T-helper 17 cell (primary cell): Measurements from ENCODE around the gene KLHL35. TPM values are rescaled to one million over a fixed set of nuclear protein-coding genes. Genes with fewer than 3 reads are reported as not detected.

Experiments used
- ATAC-seq: fragments of 150-1000 bp; cut with Tn5 transposase; 2 replicates; pipeline ENCODE4 v1.10.0; 2021; ENCODE audit warnings: mild to moderate bottlenecking, moderate library complexity
- DNase-seq, 3 donors: peaks; one replicate each; pipeline versions ENCODE4 v3.0.0 to v3.0.0-alpha.2; 2020 to 2021
- H3K9me3 ChIP-seq: one replicate; pipeline ENCODE4 v1.7.0; 2013; ENCODE audit warnings: low read length, mild to moderate bottlenecking; ENCODE audit not compliant: control insufficient read depth, poor library complexity, severe bottlenecking
- H3K27ac Mint-ChIP-seq: one replicate; pipeline ENCODE4 v1.8.0; 2022; ENCODE audit warnings: mild to moderate bottlenecking, moderate library complexity, mixed read lengths
- H3K27me3 Mint-ChIP-seq: one replicate; pipeline ENCODE4 v1.8.0; 2022; ENCODE audit warnings: mixed read lengths
- H3K36me3 Mint-ChIP-seq: one replicate; pipeline ENCODE4 v1.8.0; 2022; ENCODE audit warnings: low read depth, mixed read lengths
- H3K4me1 Mint-ChIP-seq: one replicate; pipeline ENCODE4 v1.8.0; 2022; ENCODE audit warnings: mild to moderate bottlenecking, mixed read lengths
- H3K4me3 Mint-ChIP-seq: one replicate; pipeline ENCODE4 v1.8.0; 2022; ENCODE audit warnings: mild to moderate bottlenecking, moderate library complexity, mixed read lengths
- total RNA-seq, 4 donors: library from RNA in 2 of 4; stranded (reverse) in 2 of 4; gene quantifications; one replicate each; pipeline ENCODE4 v1.2.3 and lab custom pipeline; 2022 to 2026

Gene KLHL35
- total RNA-seq, 2 donors from 2014 or later: 1.3 to 3.1 TPM

DNA sequence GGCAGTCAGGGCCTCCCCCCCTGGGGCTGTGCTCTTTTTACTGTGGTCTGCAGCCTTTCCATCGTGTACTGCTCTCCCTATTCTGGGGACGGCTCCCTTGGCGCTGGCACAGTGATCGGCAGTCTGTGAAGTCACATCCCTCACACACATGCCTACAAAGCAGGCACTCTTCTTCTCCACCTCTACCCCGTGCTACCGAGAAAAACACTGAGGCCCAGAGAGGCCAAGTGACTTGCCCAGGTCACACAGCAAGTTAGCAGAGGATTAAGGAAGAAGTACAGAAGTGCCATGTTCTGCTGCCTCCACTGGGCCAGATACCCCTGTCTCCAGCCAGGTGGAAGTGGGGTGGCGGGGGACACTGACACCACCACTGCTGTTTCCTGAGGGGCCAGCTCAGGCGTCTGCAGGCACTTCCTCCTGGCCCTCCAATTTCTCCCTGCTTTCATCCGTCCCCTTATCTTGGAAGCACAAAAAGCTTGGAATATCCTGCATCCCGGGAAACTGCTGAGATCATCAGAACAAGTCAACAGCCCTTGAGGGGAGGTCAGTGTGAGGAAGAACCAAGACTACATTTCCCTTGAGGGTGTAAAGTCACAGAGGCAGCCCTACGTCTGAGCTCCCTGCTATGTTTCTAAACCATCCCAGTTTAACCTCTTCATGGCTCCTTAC lies 30.2 kb upstream of the KLHL35 start:
- peaks cover 3% of the 10 kb centered on the region for H3K36me3 Mint-ChIP-seq
- DNase-seq: no peak
- H3K9me3 ChIP-seq: no peaks in the 10 kb centered on the region
- no peak for ATAC-seq
- H3K27ac Mint-ChIP-seq: peak overlapping the region; percentile 32
- H3K27me3 Mint-ChIP-seq: no peaks in the 10 kb centered on the region
- no peak overlapping the region for H3K4me3 Mint-ChIP-seq
- H3K4me1 Mint-ChIP-seq: peaks cover 6% of the 10 kb centered on the region

DNA sequence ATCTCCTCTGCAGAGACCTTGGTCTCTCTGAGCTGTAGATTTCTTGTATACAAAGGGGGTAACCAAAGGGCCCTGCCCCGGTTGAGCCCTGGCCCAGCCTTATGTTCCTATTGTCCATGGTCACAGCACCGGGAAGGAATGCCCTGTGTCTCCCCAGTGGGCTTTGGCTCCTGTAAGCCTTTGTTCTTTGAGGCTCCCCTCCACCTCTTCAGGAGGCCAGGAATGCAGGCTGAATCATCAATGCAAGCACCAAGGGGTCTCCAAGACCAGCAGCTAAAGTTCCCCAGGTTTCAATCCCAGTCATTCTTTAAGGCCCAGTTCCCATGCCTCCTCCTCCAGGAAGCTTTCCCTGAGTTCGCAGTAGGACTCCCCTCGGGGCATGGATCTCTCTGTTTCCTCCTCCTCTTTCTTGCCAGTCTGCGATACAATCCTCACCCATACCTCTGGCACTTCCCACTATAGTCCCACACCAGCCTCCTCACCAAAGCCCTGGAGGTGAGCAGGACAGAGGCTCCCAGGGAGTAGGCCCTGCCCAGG lies 29.2 kb upstream of the KLHL35 start:
- ATAC-seq: no peak
- no peak for DNase-seq
- H3K4me3 Mint-ChIP-seq: no peak overlapping the region
- no peak overlapping the region for H3K27ac Mint-ChIP-seq
- H3K4me1 Mint-ChIP-seq: peaks cover 3% of the 10 kb centered on the region
- H3K9me3 ChIP-seq: no peaks in the 10 kb centered on the region
- no peaks in the 10 kb centered on the region for H3K27me3 Mint-ChIP-seq
- peaks cover 3% of the 10 kb centered on the region for H3K36me3 Mint-ChIP-seq

DNA sequence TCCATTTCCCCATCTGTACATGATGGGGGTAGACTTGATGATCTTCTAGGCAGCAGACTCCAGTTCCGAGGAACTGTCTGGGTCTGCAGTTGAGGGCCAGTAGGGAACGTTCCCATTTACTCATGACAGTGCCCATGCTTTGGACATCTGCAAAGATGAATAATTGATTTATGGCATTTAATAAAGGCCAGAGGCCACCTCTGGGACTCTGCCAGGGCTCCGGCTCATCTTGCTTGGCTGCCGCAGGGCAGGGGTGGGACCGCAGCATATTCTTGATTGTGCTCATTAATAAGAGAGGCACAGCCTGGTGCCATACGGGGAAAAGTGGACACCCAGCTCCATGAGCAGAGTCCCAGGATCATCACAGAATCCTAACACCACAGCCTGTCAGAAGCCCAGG lies 28.1 kb upstream of the KLHL35 start:
- Mint-ChIP-seq H3K36me3 (peaks cover 3% of the 10 kb centered on the region), H3K4me1 (peaks cover 3% of the 10 kb centered on the region), H3K27ac (no peak overlapping the region), H3K27me3 (no peaks in the 10 kb centered on the region), H3K4me3 (no peak overlapping the region)
- H3K9me3 ChIP-seq: no peaks in the 10 kb centered on the region
- DNase-seq (no peak), ATAC-seq (no peak)

DNA sequence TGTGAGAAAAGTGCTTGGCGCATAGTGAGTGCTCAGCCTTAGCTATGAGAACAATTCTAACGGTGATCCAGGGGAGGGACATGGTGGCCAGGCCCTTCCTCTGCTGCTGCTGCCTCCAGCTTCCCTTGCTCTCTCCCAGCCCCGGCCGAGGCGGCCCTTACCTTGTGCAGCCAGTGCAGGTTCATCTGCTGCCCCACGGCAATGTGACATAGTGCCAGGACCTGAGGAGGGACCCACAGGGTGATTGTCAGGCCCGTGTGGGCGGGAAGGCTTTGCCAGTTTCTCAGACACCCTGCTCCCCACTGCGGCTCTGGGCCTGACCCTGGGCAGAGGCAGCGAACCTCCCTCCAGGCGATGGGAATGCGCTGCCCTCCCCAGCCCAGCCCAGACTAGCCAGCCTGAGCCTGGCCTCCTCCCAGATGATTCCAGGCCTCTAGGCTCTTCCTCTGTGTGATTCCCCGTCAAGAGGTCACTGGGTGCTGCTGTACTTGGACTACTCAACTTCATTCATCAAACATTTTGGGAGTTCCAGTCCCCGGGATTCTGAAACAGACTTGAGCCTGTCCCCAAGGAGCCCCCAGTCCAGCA lies 23.7 kb upstream of the KLHL35 start:
- H3K9me3 ChIP-seq: no peaks in the 10 kb centered on the region
- Mint-ChIP-seq H3K27me3 (no peaks in the 10 kb centered on the region), H3K36me3 (peaks cover 2% of the 10 kb centered on the region), H3K4me1 (peaks cover 5% of the 10 kb centered on the region), H3K27ac (no peak overlapping the region), H3K4me3 (no peak overlapping the region)
- DNase-seq: no peak
- ATAC-seq: no peak

DNA sequence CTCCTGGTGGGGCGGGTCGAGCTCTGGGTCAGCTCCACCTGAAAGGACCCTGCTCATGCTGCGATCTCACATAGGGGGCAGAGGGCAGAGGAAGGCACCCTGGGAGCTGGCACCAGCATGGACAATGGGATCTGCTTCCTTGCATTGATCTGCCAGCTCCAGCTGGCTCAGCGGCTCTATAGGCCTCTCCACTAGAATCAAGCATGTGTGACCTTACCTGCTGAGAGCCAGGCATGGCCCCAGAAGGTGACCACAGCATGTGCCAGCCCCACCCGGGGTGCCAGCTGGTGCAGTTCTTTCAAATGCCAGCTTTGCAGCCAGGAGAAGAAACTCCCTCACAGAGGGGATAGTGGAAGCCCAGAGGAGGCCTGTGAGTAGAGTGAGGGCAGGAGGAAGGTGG lies 22.0 kb upstream of the KLHL35 start:
- Mint-ChIP-seq H3K36me3 (peaks cover 2% of the 10 kb centered on the region), H3K4me3 (no peak overlapping the region), H3K27me3 (no peaks in the 10 kb centered on the region), H3K4me1 (peaks cover 5% of the 10 kb centered on the region), H3K27ac (no peak overlapping the region)
- DNase-seq (no peak), ATAC-seq (no peak)
- no peaks in the 10 kb centered on the region for H3K9me3 ChIP-seq

DNA sequence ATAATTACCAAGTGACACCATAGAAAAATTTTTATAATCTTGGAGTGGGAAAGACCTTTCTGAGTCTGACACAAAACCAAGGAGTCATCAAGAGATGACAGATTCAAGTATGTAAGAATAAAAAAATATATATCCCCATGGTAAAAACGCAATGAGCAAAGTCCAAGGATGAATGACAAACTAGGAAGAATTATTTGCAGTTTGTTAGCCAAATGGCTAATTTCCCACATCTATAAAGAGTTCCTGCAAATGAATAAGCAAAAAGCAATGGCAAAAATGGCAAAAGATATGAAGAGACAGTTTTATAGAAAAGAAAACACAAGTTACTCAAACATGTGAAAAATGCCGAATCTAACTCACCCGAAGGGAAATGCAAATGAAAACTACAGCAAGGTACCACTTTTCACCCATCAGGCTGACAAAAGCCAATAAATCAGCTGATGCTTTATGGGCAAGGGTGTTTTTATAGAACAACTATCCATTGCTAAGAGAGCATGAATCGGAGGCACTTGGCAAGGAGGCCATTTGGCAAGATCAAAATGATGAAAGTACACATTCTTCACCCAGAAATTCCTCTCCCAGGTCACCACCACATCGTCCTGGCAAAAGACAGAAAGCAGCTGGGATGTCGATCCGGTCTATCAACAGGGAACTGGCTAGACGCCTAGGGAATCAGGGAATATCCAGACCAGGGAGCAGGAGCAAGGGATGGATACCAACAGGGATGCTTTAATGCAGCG lies 21.1 kb upstream of the KLHL35 start:
- Mint-ChIP-seq H3K4me1 (peaks cover 5% of the 10 kb centered on the region), H3K27ac (peak overlapping the region; percentile 54), H3K27me3 (no peaks in the 10 kb centered on the region), H3K4me3 (peak overlapping the region; percentile 45), H3K36me3 (peaks cover 2% of the 10 kb centered on the region)
- H3K9me3 ChIP-seq: no peaks in the 10 kb centered on the region
- DNase-seq (no peak), ATAC-seq (no peak)

DNA sequence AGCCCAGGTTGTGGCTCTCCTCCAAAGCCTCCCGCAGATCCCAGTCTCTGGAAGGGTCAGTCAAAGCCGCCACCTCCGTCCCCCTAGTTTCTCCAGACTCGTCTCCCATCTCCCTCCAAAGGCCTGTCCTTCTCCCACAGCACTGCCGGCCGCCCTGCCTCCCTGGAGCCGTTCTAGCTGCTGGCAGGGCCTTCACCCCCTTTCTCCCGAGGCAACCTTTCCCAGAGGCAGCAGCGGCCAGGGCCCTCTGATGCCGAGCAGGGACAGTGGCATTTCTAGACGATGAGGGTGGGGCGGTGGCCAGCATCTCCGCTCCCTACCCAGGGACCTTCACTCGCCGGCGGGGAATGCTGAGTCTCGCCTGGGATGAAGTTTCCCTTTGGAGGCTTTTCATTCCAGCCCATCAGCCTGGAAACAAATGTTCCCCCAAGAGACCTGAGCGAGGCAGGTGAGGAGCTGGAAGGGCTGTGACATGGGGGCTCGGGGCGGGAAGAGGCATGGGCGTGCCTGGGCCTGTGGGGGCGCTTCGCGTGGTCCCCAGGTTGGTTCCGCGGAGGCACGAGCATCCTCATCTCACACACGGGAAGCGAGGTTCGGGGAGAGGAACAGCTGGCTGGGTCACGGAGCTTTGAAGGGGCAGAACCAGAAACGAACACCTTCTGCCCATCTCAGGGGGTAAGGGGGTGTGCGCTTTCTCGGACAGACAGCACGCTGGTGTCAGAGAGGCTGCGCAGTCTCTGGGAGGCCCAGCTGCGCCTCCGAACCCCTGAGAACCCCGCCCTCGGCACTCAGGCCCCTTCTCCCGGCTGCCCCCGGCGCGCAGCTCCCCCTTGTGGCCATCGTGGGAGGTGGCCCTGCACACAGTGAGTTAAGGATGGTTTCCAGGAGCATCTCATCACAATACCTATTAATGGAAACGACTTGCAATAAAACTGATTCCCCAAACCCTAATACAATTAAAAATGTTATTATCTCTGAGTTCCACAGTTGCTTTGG lies 18.1 kb upstream of the KLHL35 start:
- peaks cover 2% of the 10 kb centered on the region for H3K36me3 Mint-ChIP-seq
- H3K27ac Mint-ChIP-seq: no peak overlapping the region
- no peaks in the 10 kb centered on the region for H3K9me3 ChIP-seq
- no peaks in the 10 kb centered on the region for H3K27me3 Mint-ChIP-seq
- DNase-seq (no peak), ATAC-seq (peak; percentile 37)
- H3K4me1 Mint-ChIP-seq: peaks cover 8% of the 10 kb centered on the region
- H3K4me3 Mint-ChIP-seq: no peak overlapping the region

DNA sequence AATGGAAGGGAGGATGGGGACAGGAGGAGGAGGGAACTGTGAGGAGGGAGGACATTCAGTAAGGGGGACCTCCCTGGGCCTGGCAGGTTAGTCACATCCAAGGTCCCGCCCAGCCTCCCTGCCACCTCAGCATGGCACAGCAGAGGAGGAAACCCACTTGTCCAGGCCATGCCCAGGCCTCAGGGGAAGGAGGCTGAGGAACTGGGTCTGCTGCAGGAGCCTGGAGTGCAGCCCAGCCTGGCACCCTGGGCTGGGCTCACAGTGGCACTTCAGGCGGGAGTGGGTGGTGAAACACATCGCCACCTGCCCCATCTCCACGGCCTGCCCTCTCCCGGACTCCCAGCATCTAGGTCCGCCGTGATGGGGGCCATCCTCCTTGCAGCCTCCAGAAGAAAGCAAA lies 17.2 kb upstream of the KLHL35 start:
- Mint-ChIP-seq H3K4me1 (peaks cover 6% of the 10 kb centered on the region), H3K4me3 (no peak overlapping the region), H3K27ac (no peak overlapping the region), H3K27me3 (no peaks in the 10 kb centered on the region), H3K36me3 (peaks cover 2% of the 10 kb centered on the region)
- no peak for DNase-seq
- no peaks in the 10 kb centered on the region for H3K9me3 ChIP-seq
- no peak for ATAC-seq

DNA sequence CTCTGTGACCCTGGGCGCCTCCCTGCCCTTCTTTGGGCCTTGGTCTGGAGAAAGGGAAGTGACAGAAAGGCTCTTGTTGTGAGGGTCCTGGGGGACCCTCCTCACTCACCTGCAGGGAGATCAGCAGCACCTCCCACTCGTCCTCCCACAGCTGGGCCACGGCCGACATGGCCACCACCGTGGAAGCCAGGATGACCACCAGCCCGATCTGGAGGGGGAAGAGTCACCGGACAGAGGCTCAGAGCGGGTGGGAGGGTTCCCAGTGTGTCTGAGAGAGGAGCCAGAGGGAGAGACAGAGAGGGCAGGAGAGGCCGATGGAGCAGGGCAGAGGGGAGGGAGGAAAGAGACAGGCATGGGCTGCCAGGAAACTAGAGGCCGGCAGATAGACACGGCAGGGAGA lies 16.8 kb upstream of the KLHL35 start:
- Mint-ChIP-seq H3K4me1 (peaks cover 8% of the 10 kb centered on the region), H3K27ac (no peak overlapping the region), H3K36me3 (peaks cover 2% of the 10 kb centered on the region), H3K27me3 (no peaks in the 10 kb centered on the region), H3K4me3 (no peak overlapping the region)
- DNase-seq (no peak), ATAC-seq (no peak)
- H3K9me3 ChIP-seq: no peaks in the 10 kb centered on the region

DNA sequence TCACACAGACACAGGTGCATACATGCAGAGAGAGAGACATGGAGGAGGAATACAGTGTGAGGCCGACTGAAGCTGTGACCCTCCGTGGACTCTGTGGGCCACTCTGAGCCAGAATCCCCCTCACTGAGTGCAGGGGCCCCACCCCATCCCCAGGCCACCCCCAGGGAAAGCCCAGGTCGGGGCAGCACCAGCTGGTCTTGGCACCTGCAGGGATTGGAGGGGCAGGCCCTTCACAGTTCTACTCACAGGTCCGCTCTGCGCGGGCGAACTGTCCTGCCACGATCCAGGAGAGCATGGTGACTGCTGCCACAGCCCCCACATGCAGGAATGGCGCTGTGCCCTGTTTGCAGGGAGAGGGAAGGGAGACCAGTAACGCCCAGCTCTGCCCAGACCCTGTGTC lies 16.3 kb upstream of the KLHL35 start:
- Mint-ChIP-seq H3K4me3 (no peak overlapping the region), H3K4me1 (peaks cover 8% of the 10 kb centered on the region), H3K36me3 (peaks cover 2% of the 10 kb centered on the region), H3K27me3 (no peaks in the 10 kb centered on the region), H3K27ac (no peak overlapping the region)
- DNase-seq (no peak), ATAC-seq (no peak)
- H3K9me3 ChIP-seq: no peaks in the 10 kb centered on the region

GRCh38 chr11:75447415-75447814 lies 14.4 kb upstream of the KLHL35 start:
- no peak for DNase-seq
- peaks cover 2% of the 10 kb centered on the region for H3K36me3 Mint-ChIP-seq
- peaks cover 5% of the 10 kb centered on the region for H3K4me1 Mint-ChIP-seq
- ATAC-seq: no peak
- H3K9me3 ChIP-seq: no peaks in the 10 kb centered on the region
- H3K27me3 Mint-ChIP-seq: no peaks in the 10 kb centered on the region
- no peak overlapping the region for H3K4me3 Mint-ChIP-seq
- no peak overlapping the region for H3K27ac Mint-ChIP-seq

GRCh38 chr11:75445315-75445953 lies 12.4 kb upstream of the KLHL35 start:
- no peak overlapping the region for H3K4me3 Mint-ChIP-seq
- DNase-seq (peak; percentile 54 to 66 (median 55)), ATAC-seq (peak; percentile 88)
- no peak overlapping the region for H3K27ac Mint-ChIP-seq
- H3K9me3 ChIP-seq: no peaks in the 10 kb centered on the region
- H3K36me3 Mint-ChIP-seq: no peaks in the 10 kb centered on the region
- H3K27me3 Mint-ChIP-seq: no peaks in the 10 kb centered on the region
- H3K4me1 Mint-ChIP-seq: peaks cover 5% of the 10 kb centered on the region
